GM19043 (cell line): Measurements from ENCODE around the gene RNF113A.
"Not testable (repeated sequence)": the region's sequence is repeated elsewhere in the genome, so short reads cannot be mapped to it uniquely, and the experiment has no call there.

Experiments
- ATAC-seq: cut with Tn5 transposase; IDR thresholded peaks from one replicate; pipeline ENCODE4 v1.9.1; 2021; ENCODE audit warnings: low read depth; ENCODE audit not compliant: unreplicated experiment

Gene RNF113A

DNA sequence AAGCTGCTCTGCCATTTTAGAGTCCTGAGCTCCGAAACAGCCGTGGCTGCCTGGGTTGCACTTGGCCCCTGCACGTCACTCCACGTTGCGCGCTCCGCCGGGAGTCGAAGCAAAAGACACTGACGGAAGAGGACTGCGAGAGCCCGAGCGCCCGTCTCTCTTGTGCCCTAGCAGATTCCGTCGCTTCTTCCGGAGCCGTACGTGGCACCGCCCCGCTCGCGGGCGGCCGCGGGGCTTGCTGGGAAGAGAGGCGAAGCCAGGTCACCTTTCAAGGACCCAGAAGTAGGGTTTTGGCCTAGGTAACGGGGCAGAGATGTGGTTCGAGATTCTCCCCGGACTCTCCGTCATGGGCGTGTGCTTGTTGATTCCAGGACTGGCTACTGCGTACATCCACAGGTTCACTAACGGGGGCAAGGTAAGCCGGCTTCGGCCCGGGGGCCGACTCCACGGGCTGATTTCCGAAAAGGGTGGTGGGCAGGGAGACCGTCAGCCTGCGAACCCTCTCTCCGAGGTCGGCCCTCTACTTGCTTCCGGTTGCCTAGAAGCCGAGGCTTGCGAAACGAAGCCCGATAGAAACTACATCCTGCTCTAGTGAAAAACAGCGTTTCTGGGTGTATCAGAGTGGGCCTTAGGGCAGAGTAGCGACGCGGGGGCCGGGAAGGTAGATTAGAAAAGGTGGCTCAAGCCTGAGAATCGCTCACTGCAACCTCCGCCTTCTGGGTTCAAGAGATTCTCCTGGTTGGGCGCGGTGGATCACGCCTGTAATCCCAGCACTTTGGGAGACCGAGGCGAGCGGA, at the start of gene RNF113A, which contains the start of gene NDUFA1:
RNF113A (minus strand) TSS at position 135 of the 797 bp plus-strand sequence; CDS start at position 15, 120 bp downstream.
NDUFA1 (plus strand) TSS at position 234 of the 797 bp plus-strand sequence; CDS start at position 314, 80 bp downstream.
- peak; percentile 93 for ATAC-seq

- no peak for ATAC-seq
Measured at GRCh38 chrX:119919835-119920585, 48.5 kb upstream of the RNF113A start.

- no peak for ATAC-seq
Measured at GRCh38 chrX:119917877-119918276, 46.3 kb upstream of the RNF113A start.

DNA sequence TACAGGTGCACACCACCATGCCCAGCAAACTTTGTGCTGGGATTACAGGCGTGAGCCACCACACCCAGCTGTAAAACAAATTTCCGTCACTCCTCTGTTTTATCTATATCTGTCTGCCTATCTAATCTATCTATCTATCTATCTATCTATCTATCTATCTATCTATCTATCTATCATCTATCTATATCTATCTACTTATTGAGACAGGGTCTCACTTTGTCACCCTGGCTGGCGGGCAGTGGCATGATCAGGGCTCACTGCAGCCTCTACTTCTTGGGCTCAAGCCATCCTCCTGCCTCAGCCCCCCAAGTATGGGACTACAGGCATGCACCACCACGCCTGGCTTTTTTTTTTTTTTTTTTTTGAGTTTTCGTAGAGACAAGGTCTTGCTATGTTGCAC, 44.8 kb upstream of the RNF113A start:
- no peak for ATAC-seq

GRCh38 chrX:119900976-119901375, 29.4 kb upstream of the RNF113A start:
- ATAC-seq: no peak

DNA sequence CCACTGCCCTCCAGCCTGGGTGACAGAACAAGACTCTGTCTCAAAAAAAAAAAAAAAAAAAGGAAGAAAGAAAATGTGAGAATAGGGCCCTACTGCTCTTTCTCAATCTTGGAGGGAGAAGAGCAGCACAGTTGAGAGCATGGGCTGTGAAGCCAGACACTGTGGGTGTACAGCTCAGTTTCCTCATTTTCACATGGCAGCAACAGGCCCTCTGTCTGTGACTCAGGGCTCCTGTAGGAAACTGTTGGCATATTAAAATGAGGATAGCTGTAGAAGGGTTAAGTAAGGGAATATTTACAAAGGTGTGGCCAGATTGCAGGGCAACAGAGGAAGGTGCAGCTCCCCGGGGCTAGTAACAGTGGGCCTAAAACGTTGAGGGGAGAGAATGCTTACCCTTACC, 27.6 kb upstream of the RNF113A start:
- no peak for ATAC-seq

DNA sequence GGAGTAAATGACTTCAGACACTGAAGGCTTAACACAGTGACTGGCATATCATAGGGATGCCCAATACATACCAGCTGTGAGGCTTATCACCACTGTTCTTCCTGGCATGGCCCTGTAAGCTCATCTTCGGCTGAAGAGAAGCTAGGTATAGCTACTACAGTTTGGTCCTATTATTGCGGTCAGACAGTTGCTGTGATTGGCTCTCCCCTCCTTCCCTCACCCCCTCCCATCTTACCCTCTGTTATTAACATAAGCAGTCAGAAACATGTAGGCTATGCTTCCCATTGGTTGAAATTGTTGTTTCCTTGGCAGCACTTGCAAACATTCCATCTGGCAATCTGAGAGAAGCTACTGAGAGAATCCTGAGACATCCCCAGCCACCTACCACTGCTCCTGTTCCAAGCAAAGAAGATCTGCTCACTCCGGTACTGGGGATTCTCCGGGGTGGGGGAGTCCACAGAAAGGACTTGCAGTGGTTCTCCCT, 24.4 kb upstream of the RNF113A start, which contains the start of gene AKAP14:
AKAP14 (plus strand) TSS at position 51 of the 484 bp plus-strand sequence. CDS start 7,331 bp downstream, outside the sequence.
- no peak for ATAC-seq

GRCh38 chrX:119891961-119892692, 20.6 kb upstream of the RNF113A start:
- ATAC-seq: not testable (repeated sequence)

- not testable (repeated sequence) for ATAC-seq
Measured at GRCh38 chrX:119890626-119891025, 19.1 kb upstream of the RNF113A start.

- ATAC-seq: peak; percentile 90
Measured at GRCh38 chrX:119887721-119888425, 16.3 kb upstream of the RNF113A start.

- no peak for ATAC-seq
Measured at GRCh38 chrX:119885554-119886428, 14.3 kb upstream of the RNF113A start.

- peak; percentile 67 for ATAC-seq
Measured at GRCh38 chrX:119880552-119881437, 9.3 kb upstream of the RNF113A start.

DNA sequence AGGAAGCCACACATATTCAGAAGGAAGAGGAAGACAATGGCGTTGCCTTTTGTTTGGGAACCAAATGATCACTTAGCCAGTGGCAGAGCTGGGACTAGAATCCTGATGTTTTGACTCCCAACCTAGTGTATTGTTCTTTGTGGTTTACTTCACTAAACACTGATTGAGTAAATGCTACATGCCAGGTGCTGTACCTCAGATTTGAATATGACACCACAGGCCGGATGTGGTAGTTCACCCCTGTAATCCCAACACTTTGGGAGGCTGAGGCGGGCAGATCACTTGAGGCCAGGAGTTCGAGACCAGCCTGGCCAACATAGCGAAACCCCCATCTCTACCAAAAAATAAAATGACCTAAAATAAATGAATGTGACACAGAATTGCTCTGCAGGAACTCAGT, 8.5 kb upstream of the RNF113A start:
- ATAC-seq: peak; percentile 65

- no peak for ATAC-seq
Measured at GRCh38 chrX:119878740-119879139, 7.2 kb upstream of the RNF113A start.

- peak; percentile 33 for ATAC-seq
Measured at GRCh38 chrX:119871245-119871598, 311 bp downstream of the RNF113A start.

DNA sequence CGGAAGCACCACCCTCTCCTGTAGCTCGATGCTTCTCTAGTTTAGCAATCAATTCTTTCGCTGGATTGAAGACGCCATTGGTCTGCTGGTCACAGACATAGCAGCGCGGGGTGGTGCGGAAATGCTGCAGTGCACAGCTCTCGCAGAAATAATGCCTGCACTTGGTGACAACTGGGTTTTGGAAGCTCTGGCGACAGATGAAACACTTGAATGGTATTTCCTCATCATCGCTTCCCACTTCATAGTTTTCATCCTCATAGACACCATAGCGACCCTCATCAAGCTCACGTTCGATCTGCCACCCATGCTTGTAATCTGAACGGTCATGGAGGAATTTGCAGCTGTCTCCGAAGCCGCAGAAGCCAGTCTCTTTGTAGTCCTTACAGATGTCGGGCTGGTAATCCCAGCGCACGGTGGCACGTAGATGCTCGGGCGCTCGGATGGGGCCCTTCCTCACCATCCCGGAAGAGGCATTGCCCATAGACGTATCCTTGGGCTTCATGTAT, 854 bp downstream of the RNF113A start:
- peak; percentile 15 for ATAC-seq

DNA sequence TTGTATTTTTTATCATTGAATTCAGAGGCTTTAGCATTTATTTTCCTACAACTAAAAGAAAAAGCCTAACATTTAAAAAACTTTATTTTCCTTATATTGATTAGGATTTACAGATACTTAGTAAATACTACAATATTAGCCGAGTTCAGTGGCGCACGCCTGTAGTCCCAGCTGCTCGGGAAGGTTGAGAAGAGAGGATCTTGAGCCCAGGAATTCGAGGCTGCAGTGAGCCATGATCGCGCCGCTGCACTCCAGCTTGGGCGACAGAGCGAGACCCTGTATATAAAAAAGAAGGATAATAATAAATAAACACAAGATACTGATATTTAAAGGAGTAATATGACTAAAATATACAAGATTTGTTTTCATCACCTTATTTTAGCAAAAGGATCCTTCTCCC, 18.1 kb downstream of the RNF113A start:
- ATAC-seq: no peak
